Endothelial cell of umbilical vein (primary cell): ENCODE measurements around the gene WDR4. TPM values are rescaled to one million over a fixed set of nuclear protein-coding genes. Genes with fewer than 3 reads are reported as not detected.

Experiments
- BruUV-seq: library from RNA; stranded (reverse); fragments of 400-500 nt; replicated peaks from 2 replicates; lab custom pipeline; 2021; lab: Mats Ljungman, UMichigan
- CTCF ChIA-PET: fragments of 300-600, 350-600 bp; sonication (Branson Sonifier 250); formaldehyde crosslinking; loops from one replicate; lab custom pipeline; 2021; ENCODE audit warnings: antibody characterized with exemption, inconsistent platforms; lab: Charles Lee
- POLR2A ChIA-PET: fragments of 300-600, 350-600 bp; sonication (Branson Sonifier 250); formaldehyde crosslinking; loops from one replicate; lab custom pipeline; 2021; ENCODE audit warnings: antibody characterized with exemption, inconsistent platforms; lab: Charles Lee
- DNase-seq: peaks from one replicate; pipeline ENCODE4 v3.0.0-alpha.2; 2011; ENCODE audit warnings: low read depth, low spot score
- FAIRE-seq: peaks from 2 replicates; lab custom pipeline; 2011; peaks lifted over from hg19 to GRCh38; lab: Jason Lieb, UNC
- H2AFZ ChIP-seq: 2 replicates; pipeline ENCODE4 v1.6.0; 2012; ENCODE audit warnings: low read depth, low read length, control low read depth, inconsistent platforms
- H3K27ac ChIP-seq: 2 replicates; pipeline ENCODE4 v1.5.1; 2011; ENCODE audit warnings: low read depth, mild to moderate bottlenecking, control low read depth, low read length, moderate library complexity; ENCODE audit not compliant: insufficient read depth
- H3K27me3 ChIP-seq, 2 experiments: 2 replicates each; pipeline versions ENCODE4 v1.6.0 to v1.6.1; 2011; ENCODE audit warnings: low read length in 2 of 2, mixed read lengths in 1 of 2; ENCODE audit not compliant: control insufficient read depth in 2 of 2, insufficient read depth in 2 of 2
- H3K36me3 ChIP-seq, 2 experiments: 2 replicates in 1 of 2; 3 replicates in 1 of 2; pipeline ENCODE4 v1.5.1; 2011; ENCODE audit warnings: low read length in 2 of 2, mild to moderate bottlenecking in 1 of 2, moderate library complexity in 1 of 2; ENCODE audit not compliant: control insufficient read depth in 2 of 2, insufficient read depth in 2 of 2; ENCODE audit errors: extremely low read depth in 1 of 2
- H3K4me1 ChIP-seq: 3 replicates; pipeline ENCODE4 v1.5.1; 2011; ENCODE audit warnings: mild to moderate bottlenecking, low read length; ENCODE audit not compliant: control insufficient read depth, insufficient read depth; ENCODE audit errors: extremely low read depth
- H3K4me2 ChIP-seq: 2 replicates; pipeline ENCODE4 v1.6.1; 2011; ENCODE audit warnings: low read length, control low read depth, mixed read lengths; ENCODE audit not compliant: insufficient read depth
- H3K4me3 ChIP-seq, 3 experiments: fragments of 200-600 bp in 1 of 3; sonication (generic), shearing (Covaris generic) in 1 of 3; replicated peaks in 1 of 3; 2 replicates each; pipeline ENCODE4 v1.5.1; 2011 to 2016; ENCODE audit warnings: control low read depth in 3 of 3, low read length in 3 of 3, mild to moderate bottlenecking in 2 of 3, inconsistent platforms in 1 of 3, low read depth in 1 of 3, moderate library complexity in 1 of 3; ENCODE audit not compliant: insufficient read depth in 1 of 3
- H3K79me2 ChIP-seq: 2 replicates; pipeline ENCODE4 v1.6.0; 2012; ENCODE audit warnings: low read length, inconsistent platforms; ENCODE audit not compliant: control insufficient read depth, insufficient read depth
- H3K9ac ChIP-seq: replicated peaks from 2 replicates; pipeline ENCODE3; 2011; ENCODE audit warnings: low read length, control low read depth; ENCODE audit not compliant: insufficient read depth; ENCODE audit errors: extremely low read depth
- H3K9me1 ChIP-seq: replicated peaks from 3 replicates; pipeline ENCODE4 v1.6.0; 2011; ENCODE audit warnings: mild to moderate bottlenecking, low read length; ENCODE audit not compliant: control insufficient read depth, insufficient read depth; ENCODE audit errors: extremely low read depth
- H3K9me3 ChIP-seq: replicated peaks from 2 replicates; pipeline ENCODE4 v1.5.1; 2012; ENCODE audit warnings: low read length, inconsistent platforms; ENCODE audit not compliant: control insufficient read depth, insufficient read depth
- H4K20me1 ChIP-seq: replicated peaks from 2 replicates; pipeline ENCODE3; 2011; ENCODE audit warnings: mild to moderate bottlenecking, low read length; ENCODE audit not compliant: control insufficient read depth, insufficient read depth; ENCODE audit errors: extremely low read depth
- EZH2 ChIP-seq: IDR thresholded peaks from 2 replicates; pipeline ENCODE4 v1.6.1; 2012; ENCODE audit warnings: borderline replicate concordance, low read depth, mild to moderate bottlenecking, moderate library complexity, low read length, inconsistent platforms; ENCODE audit not compliant: severe bottlenecking
- FOS ChIP-seq: IDR thresholded peaks from 2 replicates; pipeline ENCODE4 v1.6.1; 2011; ENCODE audit warnings: mild to moderate bottlenecking, low read length, moderate library complexity, borderline replicate concordance; ENCODE audit not compliant: insufficient read depth
- GATA2 ChIP-seq: IDR thresholded peaks from 2 replicates; pipeline ENCODE4 v1.7.0; 2011; ENCODE audit warnings: low read depth, mild to moderate bottlenecking, moderate library complexity, mixed read lengths, low read length; ENCODE audit not compliant: insufficient read length, insufficient read depth
- JUN ChIP-seq: IDR thresholded peaks from 2 replicates; pipeline ENCODE4 v1.6.1; 2011; ENCODE audit warnings: borderline replicate concordance, low read depth; ENCODE audit not compliant: insufficient read length, insufficient read depth
- MYC ChIP-seq: IDR thresholded peaks from one replicate; pipeline ENCODE4 v1.6.1; 2011; ENCODE audit warnings: mild to moderate bottlenecking, low read depth, low read length
- POLR2A ChIP-seq: IDR thresholded peaks from 2 replicates; pipeline ENCODE4 v1.6.1; 2012; ENCODE audit warnings: low read depth, mild to moderate bottlenecking, control low read depth, low read length
- POLR2AphosphoS5 ChIP-seq: IDR thresholded peaks from 2 replicates; pipeline ENCODE4 v1.6.1; 2012; ENCODE audit warnings: low read depth, mild to moderate bottlenecking, control low read depth, low read length, moderate library complexity; ENCODE audit not compliant: insufficient read depth
- dilution Hi-C: fragments of 300-500 bp; cut with MboI; formaldehyde crosslinking; loops from one replicate; pipeline ENCODE4 v1.15.0; 2019; ENCODE audit warnings: low sequenced_read_pairs; ENCODE audit not compliant: extremely low pct_ligation_motif_present
- intact Hi-C: fragments of 100-400 bp; cut with micrococcal nuclease; formaldehyde crosslinking; loops from one replicate; pipeline ENCODE4 v1.10.0; 2022
- polyA plus RNA-seq, 4 experiments: library from polyadenylated mRNA; depleted of rRNA in 3 of 4; stranded (reverse) in 3 of 4; unstranded in 1 of 4; fragments of >200 nt; gene quantifications; 2 replicates each; pipeline versions ENCODE4 v1.2.1 to v1.2.3, GENCODE V29; 2011 to 2012; ENCODE audit warnings: missing spikeins in 1 of 4
- total RNA-seq: library from RNA; stranded (reverse); gene quantifications from 2 replicates; pipeline ENCODE4 v1.2.3, GENCODE V29; 2021
- TF ChIP-seq, protein P1 (sequence below): IDR thresholded peaks from 2 replicates; pipeline ENCODE4 v1.6.1; 2011; ENCODE audit not compliant: insufficient read depth, insufficient read length
- TF ChIP-seq, protein P2 (sequence below), 2 donors: IDR thresholded peaks; 1 replicate in 1 of 2; 2 replicates in 1 of 2; pipeline ENCODE4 v1.5.1; 2011; ENCODE audit warnings: low read length in 2 of 2, mild to moderate bottlenecking in 2 of 2, moderate library complexity in 2 of 2, control low read depth in 1 of 2, inconsistent platforms in 1 of 2, low read depth in 1 of 2; ENCODE audit not compliant: insufficient read depth in 1 of 2; ENCODE audit errors: extremely low read depth in 1 of 2

Gene WDR4
- total and polyA plus RNA-seq, 2 donors (not counting 3 experiments of a cell fraction or from before 2014, with no cell fraction given) = 24.5 to 40.0 TPM

DNA sequence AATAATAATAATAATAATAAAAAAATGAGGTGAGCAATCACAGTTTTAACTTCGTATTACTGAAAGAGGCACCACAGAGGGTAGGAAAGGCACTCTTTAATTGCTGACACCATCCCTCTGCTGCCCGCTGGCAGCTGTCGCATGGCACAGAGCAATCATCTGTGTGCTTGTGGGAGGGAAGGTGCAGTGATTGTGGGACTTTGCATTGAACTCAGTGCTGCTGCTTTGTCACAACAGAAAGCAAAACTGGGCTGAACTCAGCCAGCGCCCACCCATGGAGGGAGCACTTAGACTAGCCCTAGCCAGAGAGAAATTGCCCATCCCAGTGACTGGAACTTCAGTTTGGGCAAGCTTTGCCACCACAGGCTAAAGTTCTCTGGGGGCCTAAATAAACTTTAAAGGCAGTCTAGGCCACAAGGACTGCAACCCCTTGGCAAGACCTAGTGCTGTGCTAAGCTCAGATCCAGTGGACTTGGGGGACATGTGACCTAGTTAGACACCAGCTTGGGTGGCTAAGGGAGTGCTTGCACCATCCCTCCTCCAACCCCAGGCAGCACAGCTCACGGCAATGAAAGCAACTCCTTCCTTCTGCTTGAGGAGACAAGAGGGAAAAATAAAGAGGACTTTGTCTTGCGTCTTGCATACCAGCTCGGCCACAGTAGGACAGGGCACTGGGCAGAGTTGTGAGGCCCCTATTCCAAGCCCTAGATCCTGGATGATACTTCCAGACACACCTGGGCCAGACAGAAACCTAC, 59.3 kb downstream of the WDR4 start:
- Histone ChIP-seq H3K4me1 (no peaks in the 10 kb centered on the region), H3K79me2 (no peaks in the 10 kb centered on the region), H3K4me3 (no peak overlapping the region), H2AFZ (no peak overlapping the region), H4K20me1 (no peaks in the 10 kb centered on the region), H3K27ac (no peak overlapping the region), H3K9me3 (no peaks in the 10 kb centered on the region), H3K4me2 (no peak overlapping the region), H3K27me3 (peaks cover 8 to 16% of the 10 kb centered on the region in 2 experiments), H3K36me3 (no peaks in the 10 kb centered on the region), H3K9me1 (no peaks in the 10 kb centered on the region), H3K9ac (no peak overlapping the region)
- DNase-seq = no peak
- dilution Hi-C loops (no loop called here), intact Hi-C loops (loop anchor here (5.0 to 10.0 kb wide), 2 partner anchors 95 to 228 kb away; no protein-coding TSS in a partner anchor)
- BruUV-seq = no TSS peak
- FAIRE-seq = no peak
- ChIA-PET POLR2A (no interaction called here), CTCF (interaction anchor here (1.2 to 4.3 kb wide), 4 partner anchors 167 to 229 kb away, joined by 3 to 48 read pairs (median 7); partner anchors contain the start of gene PDE9A)
- no peak for TF ChIP-seq POLR2A
- TF ChIP-seq EZH2 = no peak
- no peak for TF ChIP-seq POLR2AphosphoS5
- TF ChIP-seq, protein P1, sequence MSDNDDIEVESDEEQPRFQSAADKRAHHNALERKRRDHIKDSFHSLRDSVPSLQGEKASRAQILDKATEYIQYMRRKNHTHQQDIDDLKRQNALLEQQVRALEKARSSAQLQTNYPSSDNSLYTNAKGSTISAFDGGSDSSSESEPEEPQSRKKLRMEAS = no peak
- TF ChIP-seq, protein P2, sequence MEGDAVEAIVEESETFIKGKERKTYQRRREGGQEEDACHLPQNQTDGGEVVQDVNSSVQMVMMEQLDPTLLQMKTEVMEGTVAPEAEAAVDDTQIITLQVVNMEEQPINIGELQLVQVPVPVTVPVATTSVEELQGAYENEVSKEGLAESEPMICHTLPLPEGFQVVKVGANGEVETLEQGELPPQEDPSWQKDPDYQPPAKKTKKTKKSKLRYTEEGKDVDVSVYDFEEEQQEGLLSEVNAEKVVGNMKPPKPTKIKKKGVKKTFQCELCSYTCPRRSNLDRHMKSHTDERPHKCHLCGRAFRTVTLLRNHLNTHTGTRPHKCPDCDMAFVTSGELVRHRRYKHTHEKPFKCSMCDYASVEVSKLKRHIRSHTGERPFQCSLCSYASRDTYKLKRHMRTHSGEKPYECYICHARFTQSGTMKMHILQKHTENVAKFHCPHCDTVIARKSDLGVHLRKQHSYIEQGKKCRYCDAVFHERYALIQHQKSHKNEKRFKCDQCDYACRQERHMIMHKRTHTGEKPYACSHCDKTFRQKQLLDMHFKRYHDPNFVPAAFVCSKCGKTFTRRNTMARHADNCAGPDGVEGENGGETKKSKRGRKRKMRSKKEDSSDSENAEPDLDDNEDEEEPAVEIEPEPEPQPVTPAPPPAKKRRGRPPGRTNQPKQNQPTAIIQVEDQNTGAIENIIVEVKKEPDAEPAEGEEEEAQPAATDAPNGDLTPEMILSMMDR (IDR thresholded peaks at IDR 0.05; ENCODE audit: extremely low read depth in 1 of 2, insufficient read depth in 1 of 2, low read depth in 1 of 2, low read length in 2 of 2) = no peak
- no peak for TF ChIP-seq MYC
- TF ChIP-seq GATA2 = no peak
- TF ChIP-seq JUN = no peak
- no peak for TF ChIP-seq FOS
